Breast epithelium (tissue), 4 donors: ENCODE data around the gene TUB. TPM values are rescaled to one million over a fixed set of nuclear protein-coding genes. Genes with fewer than 3 reads are reported as not detected.

Experiments
- DNase-seq, 2 donors: peaks; one replicate each; pipeline ENCODE4 v3.0.0-alpha.2; 2019; ENCODE audit warnings: low spot score in 2 of 2
- H3K27ac ChIP-seq, 2 donors: fragments of 200-600 bp; sonication (generic) in 1 of 2; one replicate each; pipeline ENCODE4 v1.5.1; 2016 to 2019; ENCODE audit warnings: mild to moderate bottlenecking in 1 of 2
- H3K27me3 ChIP-seq, 2 donors: fragments of 200-600 bp; sonication (generic) in 1 of 2; one replicate each; pipeline versions ENCODE4 v1.5.1 to v1.6.0; 2017 to 2019; ENCODE audit warnings: control low read depth in 1 of 2, mild to moderate bottlenecking in 1 of 2
- H3K36me3 ChIP-seq: fragments of 200-600 bp; one replicate; pipeline ENCODE4 v1.5.1; 2019
- H3K4me1 ChIP-seq, 2 donors: fragments of 200-600 bp; sonication (generic); one replicate each; pipeline ENCODE4 v1.5.1; 2016 to 2019; ENCODE audit warnings: control low read depth in 1 of 2
- H3K4me3 ChIP-seq, 3 donors: fragments of 200-600 bp; sonication (generic); 1 replicate in 2 of 3; 2 replicates in 1 of 3; pipeline ENCODE4 v1.5.1; 2016 to 2019; ENCODE audit warnings: mild to moderate bottlenecking in 3 of 3, moderate library complexity in 2 of 3
- H3K9me3 ChIP-seq, 2 donors: fragments of 200-600 bp; sonication (generic) in 1 of 2; one replicate each; pipeline ENCODE4 v1.5.1; 2016 to 2019; ENCODE audit warnings: control low read depth in 1 of 2
- POLR2A ChIP-seq: fragments of 450-650 bp; IDR thresholded peaks from one replicate; pipeline ENCODE4 v1.6.1; 2016; ENCODE audit warnings: antibody characterized with exemption, mild to moderate bottlenecking, moderate library complexity
- POLR2AphosphoS5 ChIP-seq, 3 donors: sonication (generic); formaldehyde crosslinking; IDR thresholded peaks; one replicate each; pipeline ENCODE4 v1.6.1; 2017; ENCODE audit warnings: antibody characterized with exemption in 3 of 3
- intact Hi-C: fragments of 100-400 bp; cut with DNase I; formaldehyde crosslinking; loops from one replicate; pipeline ENCODE4 v1.15.1; 2023; ENCODE audit warnings: low total_unique reads
- total RNA-seq, 3 donors: library from RNA; depleted of rRNA; stranded (reverse); fragments of >200 nt; gene quantifications; one replicate each; pipeline ENCODE4 v1.1.0, GENCODE V29; 2016
- TF ChIP-seq, protein P1 (sequence below), 3 donors: fragments of 450-650 bp; IDR thresholded peaks; one replicate each; pipeline ENCODE4 v1.5.1; 2016 to 2017; ENCODE audit warnings: antibody characterized with exemption in 3 of 3, mild to moderate bottlenecking in 3 of 3, moderate library complexity in 3 of 3

The TUB gene
- total RNA-seq, 3 donors from 2014 or later, result 6.3 to 17.7 (median 11.2) TPM

GRCh38 chr11:8080069-8080670, 841 bp upstream of the TUB start:
- Histone ChIP-seq H3K4me3 (peak overlapping the region in 2 of 3 donors; percentile 67 to 68), H3K27ac (peak overlapping the region in 1 of 2 donors; percentile 78), H3K9me3 (no peaks in the 10 kb centered on the region), H3K27me3 (no peaks in the 10 kb centered on the region), H3K36me3 (no peaks in the 10 kb centered on the region), H3K4me1 (no peaks in the 10 kb centered on the region)
- intact Hi-C loops, result no loop called here
- TF ChIP-seq POLR2AphosphoS5 (IDR thresholded peaks at IDR 0.05) (no peak), POLR2A (no peak)
- TF ChIP-seq, protein P1, sequence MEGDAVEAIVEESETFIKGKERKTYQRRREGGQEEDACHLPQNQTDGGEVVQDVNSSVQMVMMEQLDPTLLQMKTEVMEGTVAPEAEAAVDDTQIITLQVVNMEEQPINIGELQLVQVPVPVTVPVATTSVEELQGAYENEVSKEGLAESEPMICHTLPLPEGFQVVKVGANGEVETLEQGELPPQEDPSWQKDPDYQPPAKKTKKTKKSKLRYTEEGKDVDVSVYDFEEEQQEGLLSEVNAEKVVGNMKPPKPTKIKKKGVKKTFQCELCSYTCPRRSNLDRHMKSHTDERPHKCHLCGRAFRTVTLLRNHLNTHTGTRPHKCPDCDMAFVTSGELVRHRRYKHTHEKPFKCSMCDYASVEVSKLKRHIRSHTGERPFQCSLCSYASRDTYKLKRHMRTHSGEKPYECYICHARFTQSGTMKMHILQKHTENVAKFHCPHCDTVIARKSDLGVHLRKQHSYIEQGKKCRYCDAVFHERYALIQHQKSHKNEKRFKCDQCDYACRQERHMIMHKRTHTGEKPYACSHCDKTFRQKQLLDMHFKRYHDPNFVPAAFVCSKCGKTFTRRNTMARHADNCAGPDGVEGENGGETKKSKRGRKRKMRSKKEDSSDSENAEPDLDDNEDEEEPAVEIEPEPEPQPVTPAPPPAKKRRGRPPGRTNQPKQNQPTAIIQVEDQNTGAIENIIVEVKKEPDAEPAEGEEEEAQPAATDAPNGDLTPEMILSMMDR (IDR thresholded peaks at IDR 0.05), result no peak
- no peak for DNase-seq

GRCh38 chr11:8081591-8082250, 710 bp downstream of the TUB start:
- H3K9me3 ChIP-seq, result no peaks in the 10 kb centered on the region
- DNase-seq, result no peak
- H3K36me3 ChIP-seq, result no peaks in the 10 kb centered on the region
- H3K4me3 ChIP-seq, result peak overlapping the region; percentile 53 to 68 (median 67)
- H3K27me3 ChIP-seq, result no peaks in the 10 kb centered on the region
- H3K4me1 ChIP-seq, result no peaks in the 10 kb centered on the region
- peak overlapping the region; percentile 42 to 78 for H3K27ac ChIP-seq
- intact Hi-C loops, result no loop called here
- TF ChIP-seq, protein P1 (IDR thresholded peaks at IDR 0.05), result no peak
- no peak for TF ChIP-seq POLR2AphosphoS5 (IDR thresholded peaks at IDR 0.05)
- no peak for TF ChIP-seq POLR2A

DNA sequence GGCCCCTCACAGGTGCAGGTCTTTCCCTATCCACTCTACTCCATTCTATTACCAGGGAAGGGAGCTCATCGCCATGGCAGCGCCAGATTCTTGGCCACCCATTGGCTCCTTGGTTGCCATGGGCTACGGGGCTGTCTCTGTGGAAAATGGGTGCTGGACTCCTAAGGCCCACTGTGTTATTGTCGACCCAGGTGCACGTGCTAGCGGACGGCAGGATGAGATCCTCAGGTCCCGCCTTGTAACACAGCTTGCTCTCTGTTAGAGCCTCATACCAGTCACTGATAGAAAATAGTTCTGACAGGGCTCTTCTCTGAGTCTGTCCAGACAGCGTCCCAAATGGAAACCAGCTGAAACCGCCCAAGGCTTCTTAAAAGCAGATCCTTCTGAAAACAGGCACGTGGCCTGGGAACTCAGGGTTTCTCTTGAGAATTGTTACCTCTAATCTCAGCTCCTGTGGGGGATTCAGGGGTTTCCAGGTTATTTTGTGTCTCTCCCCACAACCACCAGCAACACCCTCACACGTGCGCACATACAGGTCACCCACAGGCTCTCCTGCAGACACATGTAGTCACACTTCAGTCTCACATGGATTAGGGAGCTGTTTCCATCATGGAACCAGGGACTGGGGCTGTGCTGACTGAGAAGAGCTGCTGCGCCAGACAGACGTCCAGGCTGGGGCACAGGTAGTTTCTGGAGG, 1.5 kb downstream of the TUB start:
- H3K36me3 ChIP-seq, result no peaks in the 10 kb centered on the region
- peak overlapping the region; percentile 18 to 68 (median 67) for H3K4me3 ChIP-seq
- no peak for DNase-seq
- intact Hi-C loops, result no loop called here
- H3K4me1 ChIP-seq, result no peaks in the 10 kb centered on the region
- no peaks in the 10 kb centered on the region for H3K27me3 ChIP-seq
- peak overlapping the region in 1 of 2 donors; percentile 43 for H3K27ac ChIP-seq
- TF ChIP-seq POLR2AphosphoS5 (IDR thresholded peaks at IDR 0.05), result no peak
- TF ChIP-seq, protein P1 (IDR thresholded peaks at IDR 0.05), result no peak
- no peak for TF ChIP-seq POLR2A
- no peaks in the 10 kb centered on the region for H3K9me3 ChIP-seq

DNA sequence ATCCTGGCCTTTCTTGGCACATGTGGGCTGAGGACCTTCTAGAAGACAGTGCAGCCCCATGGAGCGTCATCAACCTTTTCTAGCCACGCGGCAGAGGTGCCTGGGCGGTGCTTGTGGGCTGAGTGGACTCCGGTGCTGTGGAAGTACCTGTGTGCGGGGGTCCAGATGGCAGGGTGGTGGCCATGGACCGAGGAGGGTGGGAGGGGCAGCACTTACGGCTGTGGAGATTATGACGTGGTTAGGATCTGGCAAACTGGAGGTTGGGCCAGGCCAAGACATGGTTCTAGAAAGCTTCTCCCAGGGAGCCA, 2.0 kb downstream of the TUB start:
- Histone ChIP-seq H3K4me1 (no peaks in the 10 kb centered on the region), H3K36me3 (no peaks in the 10 kb centered on the region), H3K27ac (peak overlapping the region in 1 of 2 donors; percentile 43), H3K9me3 (no peaks in the 10 kb centered on the region), H3K27me3 (no peaks in the 10 kb centered on the region), H3K4me3 (peak overlapping the region in 1 of 3 donors; percentile 68)
- DNase-seq, result no peak
- intact Hi-C loops, result no loop called here
- TF ChIP-seq POLR2A (no peak), POLR2AphosphoS5 (IDR thresholded peaks at IDR 0.05) (no peak)
- TF ChIP-seq, protein P1 (IDR thresholded peaks at IDR 0.05), result no peak

- H3K4me1 ChIP-seq, result no peaks in the 10 kb centered on the region
Observed at GRCh38 chr11:8083871-8084281, 2.9 kb downstream of the TUB start.

More at GRCh38 chr11:8083871-8084281, 2.9 kb downstream of the TUB start:
- peak overlapping the region in 1 of 2 donors; percentile 43 for H3K27ac ChIP-seq
- TF ChIP-seq POLR2AphosphoS5 (IDR thresholded peaks at IDR 0.05), result no peak
- TF ChIP-seq, protein P1 (IDR thresholded peaks at IDR 0.05), result no peak
- TF ChIP-seq POLR2A, result no peak
- no peak for DNase-seq
- no peaks in the 10 kb centered on the region for H3K36me3 ChIP-seq
- H3K4me3 ChIP-seq, result no peak overlapping the region
- H3K27me3 ChIP-seq, result no peaks in the 10 kb centered on the region
- no peaks in the 10 kb centered on the region for H3K9me3 ChIP-seq
- intact Hi-C loops, result no loop called here
